AG10803 (cell line): ENCODE results near the gene TRH.

Source experiments
- DNase-seq: peaks from one replicate; pipeline ENCODE4 v3.0.0; 2010; ENCODE audit warnings: low read depth
- H3K4me3 ChIP-seq: 2 replicates; pipeline ENCODE4 v1.5.1; 2011; ENCODE audit warnings: mild to moderate bottlenecking, low read length, control low read depth
- CTCF ChIP-seq: conservative IDR thresholded peaks from 2 replicates; pipeline ENCODE4 v1.5.1; 2011; ENCODE audit warnings: mild to moderate bottlenecking, low read length, control low read depth, inconsistent platforms

Gene TRH

GRCh38 chr3:129950318-129951046, 24.0 kb upstream of the TRH start:
- TF ChIP-seq CTCF: no peak
- no peak overlapping the region for H3K4me3 ChIP-seq
- no peak for DNase-seq

GRCh38 chr3:129952556-129953355, 21.8 kb upstream of the TRH start:
- no peak for DNase-seq
- no peak for TF ChIP-seq CTCF

GRCh38 chr3:129953621-129954020, 20.9 kb upstream of the TRH start:
- DNase-seq: no peak
- no peak for TF ChIP-seq CTCF
- no peak overlapping the region for H3K4me3 ChIP-seq

More at GRCh38 chr3:129952556-129953355, 21.8 kb upstream of the TRH start:
- no peak overlapping the region for H3K4me3 ChIP-seq

- no peak for DNase-seq
- no peak overlapping the region for H3K4me3 ChIP-seq
- TF ChIP-seq CTCF: no peak
Measured at GRCh38 chr3:129954514-129954913, 20.0 kb upstream of the TRH start.

- no peak for DNase-seq
- no peak overlapping the region for H3K4me3 ChIP-seq
- TF ChIP-seq CTCF: no peak
Measured at GRCh38 chr3:129956936-129957335, 17.6 kb upstream of the TRH start.

GRCh38 chr3:129958755-129959154, 15.8 kb upstream of the TRH start:
- no peak overlapping the region for H3K4me3 ChIP-seq
- DNase-seq: no peak
- TF ChIP-seq CTCF: no peak

DNA sequence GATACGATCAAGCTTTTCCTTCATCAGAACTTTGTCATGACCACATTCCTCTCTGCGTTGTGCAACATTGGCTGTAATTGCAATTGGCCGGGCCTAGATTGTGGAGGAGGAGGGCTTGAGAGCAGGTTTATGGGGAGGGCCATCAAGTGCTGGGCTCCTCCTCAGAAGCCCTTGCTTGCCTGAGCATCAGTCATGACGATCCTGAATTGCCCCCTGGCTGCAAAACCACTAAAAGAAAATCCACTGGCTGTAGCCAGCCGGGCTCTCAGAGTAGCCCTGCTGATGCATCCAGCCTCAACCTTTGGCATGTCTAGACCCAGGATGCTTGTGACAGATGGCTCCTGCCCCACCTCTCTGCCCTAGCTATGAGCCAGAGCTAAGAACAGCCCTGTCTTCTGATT, 13.4 kb upstream of the TRH start:
- TF ChIP-seq CTCF: no peak
- DNase-seq: peak; percentile 23
- H3K4me3 ChIP-seq: no peak overlapping the region
